ENCODE measurements around the gene MSH5. TPM values are rescaled to one million over a fixed set of nuclear protein-coding genes. Genes with fewer than 3 reads are reported as not detected.
A peak's percentile ranks its signal among the peaks of the same experiment; 100 is the strongest.

The MSH5 gene
- polyA plus RNA-seq, 3 donors = 0.58 to 31.2 (median 1.9) TPM

GRCh38 chr6:31740397-31741223 lies 805 bp downstream of the MSH5 start:
- Mint-ChIP-seq H3K4me3 (peak overlapping the region; percentile 92 to 98), H3K9me3 (peaks cover 0 to under 1% (median 0%) of the 10 kb centered on the region in 7 donors), H3K4me1 (peaks cover 50% of the 10 kb centered on the region), H3K27me3 (ENCODE audit: low read depth in 3 of 3) (peaks cover 0 to 2% (median 1%) of the 10 kb centered on the region in 3 donors), H3K27ac (peak overlapping the region; percentile 92 to 100 (median 99)), H3K36me3 (peaks cover 5 to 22% of the 10 kb centered on the region in 2 donors)
- H3K4me2 ChIP-seq (replicated peaks; ENCODE audit: extremely low read depth, low read length, poor library complexity, severe bottlenecking) = peak overlapping the region; percentile 94
- peaks cover 37% of the 10 kb centered on the region for H3K79me2 ChIP-seq (ENCODE audit: insufficient read depth, low read length)
- H3K27ac ChIP-seq (ENCODE audit: low read depth in 1 of 2, low read length in 2 of 2) = peak overlapping the region; percentile 49 to 99
- no peaks in the 10 kb centered on the region for H3K9me3 ChIP-seq (replicated peaks in 1 of 2; ENCODE audit: control insufficient read depth in 1 of 2, insufficient read depth in 1 of 2, low read length in 2 of 2)
- H3K9ac ChIP-seq (ENCODE audit: insufficient read depth, low read length, poor library complexity, severe bottlenecking) = peak overlapping the region; percentile 66
- peak overlapping the region; percentile 84 for H2AFZ ChIP-seq (ENCODE audit: insufficient read depth, low read depth, low read length, poor library complexity, severe bottlenecking)
- peak; percentile 44 to 61 (median 59) for DNase-seq
- H3K27me3 ChIP-seq (ENCODE audit: control insufficient read depth in 2 of 2, insufficient read depth in 2 of 2, low read length in 2 of 2) = no peaks in the 10 kb centered on the region
- intact Hi-C loops (cut with micrococcal nuclease) = no loop called here
- no peak for TF ChIP-seq CTCF (IDR thresholded peaks at IDR 0.05)
- 8% methylated on average over 24 of the region's 29 CpGs for WGBS (ENCODE audit: insufficient coverage)
- peaks cover 42 to 54% of the 10 kb centered on the region in 2 donors for H3K4me1 ChIP-seq (ENCODE audit: control insufficient read depth in 1 of 2, insufficient read depth in 2 of 2, low read length in 2 of 2)
- peaks cover 0 to 10% of the 10 kb centered on the region in 2 donors for H3K36me3 ChIP-seq (replicated peaks in 1 of 2; ENCODE audit: control insufficient read depth in 1 of 2, insufficient read depth in 2 of 2, low read length in 2 of 2)
- no peaks in the 10 kb centered on the region for H4K20me1 ChIP-seq (ENCODE audit: insufficient read depth, low read length)
- peak overlapping the region; percentile 58 to 90 (median 71) for H3K4me3 ChIP-seq (replicated peaks in 1 of 3; ENCODE audit: low read depth in 2 of 3, low read length in 3 of 3)

DNA sequence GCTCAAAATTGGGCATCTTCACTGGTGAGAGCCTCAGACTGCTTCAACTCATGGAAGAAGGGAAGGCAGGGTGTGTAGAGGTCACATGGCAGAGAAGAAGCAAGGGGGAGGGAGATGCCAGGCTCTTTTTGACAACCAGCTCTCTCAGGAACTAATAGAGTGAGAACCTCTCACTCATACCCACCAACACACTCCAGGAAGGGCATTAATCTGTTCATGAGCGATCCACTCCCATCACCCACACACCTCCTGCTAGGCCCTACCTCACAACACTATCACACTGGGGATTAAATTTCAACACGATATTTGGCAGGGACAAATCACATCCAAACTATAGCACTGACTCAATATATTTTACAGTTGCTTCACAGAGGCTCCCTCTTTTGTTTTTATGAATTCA lies 2.0 kb downstream of the MSH5 start:
- 100% methylated on average over 1 of the region's 2 CpGs for WGBS (ENCODE audit: insufficient coverage)
- peak overlapping the region in 1 of 2 donors; percentile 39 for H3K4me3 Mint-ChIP-seq
- Histone ChIP-seq H4K20me1 (ENCODE audit: insufficient read depth, low read length) (no peaks in the 10 kb centered on the region), H3K4me2 (replicated peaks; ENCODE audit: extremely low read depth, low read length, poor library complexity, severe bottlenecking) (no peak overlapping the region), H3K9ac (ENCODE audit: insufficient read depth, low read length, poor library complexity, severe bottlenecking) (no peak overlapping the region), H3K4me1 (ENCODE audit: control insufficient read depth in 1 of 2, insufficient read depth in 2 of 2, low read length in 2 of 2) (peaks cover 38 to 48% of the 10 kb centered on the region in 2 donors), H2AFZ (ENCODE audit: insufficient read depth, low read depth, low read length, poor library complexity, severe bottlenecking) (no peak overlapping the region), H3K9me3 (replicated peaks in 1 of 2; ENCODE audit: control insufficient read depth in 1 of 2, insufficient read depth in 1 of 2, low read length in 2 of 2) (no peaks in the 10 kb centered on the region), H3K4me3 (replicated peaks in 1 of 3; ENCODE audit: low read depth in 2 of 3, low read length in 3 of 3) (no peak overlapping the region), H3K27me3 (ENCODE audit: control insufficient read depth in 2 of 2, insufficient read depth in 2 of 2, low read length in 2 of 2) (no peaks in the 10 kb centered on the region), H3K36me3 (replicated peaks in 1 of 2; ENCODE audit: control insufficient read depth in 1 of 2, insufficient read depth in 2 of 2, low read length in 2 of 2) (peaks cover 0 to 10% of the 10 kb centered on the region in 2 donors), H3K27ac (ENCODE audit: low read depth in 1 of 2, low read length in 2 of 2) (no peak overlapping the region), H3K79me2 (ENCODE audit: insufficient read depth, low read length) (peaks cover 25% of the 10 kb centered on the region)
- H3K9me3 Mint-ChIP-seq = no peaks in the 10 kb centered on the region
- no peak for DNase-seq
- peaks cover 9 to 22% of the 10 kb centered on the region in 2 donors for H3K36me3 Mint-ChIP-seq
- H3K27ac Mint-ChIP-seq = peak overlapping the region in 4 of 7 donors; percentile 8 to 55 (median 20)
- intact Hi-C loops (cut with micrococcal nuclease) = no loop called here
- H3K4me1 Mint-ChIP-seq = peaks cover 47% of the 10 kb centered on the region
- peaks cover 0 to 2% (median 0%) of the 10 kb centered on the region in 3 donors for H3K27me3 Mint-ChIP-seq (ENCODE audit: low read depth in 3 of 3)
- no peak for TF ChIP-seq CTCF (IDR thresholded peaks at IDR 0.05)
